Mucosa of stomach (tissue), 1 donor: ENCODE results near the gene GHRH.

Experiments
- H3K27me3 ChIP-seq: one replicate; pipeline ENCODE4 v1.7.0; 2013; ENCODE audit warnings: mild to moderate bottlenecking, low read length; ENCODE audit not compliant: control insufficient read depth, insufficient read depth
- H3K36me3 ChIP-seq: one replicate; pipeline ENCODE4 v1.7.0; 2013; ENCODE audit warnings: low read length; ENCODE audit not compliant: control insufficient read depth, insufficient read depth
- H3K4me1 ChIP-seq: one replicate; pipeline ENCODE4 v1.7.0; 2013; ENCODE audit warnings: mild to moderate bottlenecking, low read length; ENCODE audit not compliant: control insufficient read depth, insufficient read depth
- H3K4me3 ChIP-seq: one replicate; pipeline ENCODE4 v1.7.0; 2013; ENCODE audit warnings: low read length
- H3K9ac ChIP-seq: one replicate; pipeline ENCODE4 v1.7.0; 2013; ENCODE audit warnings: mild to moderate bottlenecking, low read length, moderate library complexity
- H3K9me3 ChIP-seq: one replicate; pipeline ENCODE4 v1.7.0; 2013; ENCODE audit warnings: mild to moderate bottlenecking, low read length, moderate library complexity; ENCODE audit not compliant: control insufficient read depth
- donor health status: Pancreatic carcinoma.

The GHRH gene

GRCh38 chr20:37207171-37207570, 54.4 kb downstream of the GHRH start:
- peaks cover 25% of the 10 kb centered on the region for H3K36me3 ChIP-seq
- no peaks in the 10 kb centered on the region for H3K4me1 ChIP-seq
- no peak overlapping the region for H3K9ac ChIP-seq

GRCh38 chr20:37205794-37206193, 55.8 kb downstream of the GHRH start:
- peaks cover 25% of the 10 kb centered on the region for H3K36me3 ChIP-seq
- no peak overlapping the region for H3K4me3 ChIP-seq
- no peaks in the 10 kb centered on the region for H3K4me1 ChIP-seq
- no peaks in the 10 kb centered on the region for H3K9me3 ChIP-seq
- H3K27me3 ChIP-seq, result no peaks in the 10 kb centered on the region
- no peak overlapping the region for H3K9ac ChIP-seq

More at GRCh38 chr20:37207171-37207570, 54.4 kb downstream of the GHRH start:
- Histone ChIP-seq H3K27me3 (no peaks in the 10 kb centered on the region), H3K9me3 (no peaks in the 10 kb centered on the region), H3K4me3 (no peak overlapping the region)

- Histone ChIP-seq H3K9me3 (no peaks in the 10 kb centered on the region), H3K27me3 (no peaks in the 10 kb centered on the region), H3K4me1 (no peaks in the 10 kb centered on the region), H3K36me3 (peaks cover 25% of the 10 kb centered on the region), H3K4me3 (no peak overlapping the region), H3K9ac (no peak overlapping the region)
These were observed 56.5 kb downstream of the GHRH start for GRCh38 chr20:37205130-37205529.

GRCh38 chr20:37204056-37204455, 57.6 kb downstream of the GHRH start:
- Histone ChIP-seq H3K36me3 (peaks cover 28% of the 10 kb centered on the region), H3K4me3 (no peak overlapping the region), H3K9me3 (no peaks in the 10 kb centered on the region), H3K4me1 (no peaks in the 10 kb centered on the region), H3K27me3 (no peaks in the 10 kb centered on the region), H3K9ac (no peak overlapping the region)

GRCh38 chr20:37202267-37202943, 59.2 kb downstream of the GHRH start:
- Histone ChIP-seq H3K4me1 (no peaks in the 10 kb centered on the region), H3K9me3 (no peaks in the 10 kb centered on the region), H3K4me3 (no peak overlapping the region), H3K9ac (no peak overlapping the region), H3K36me3 (peaks cover 23% of the 10 kb centered on the region), H3K27me3 (no peaks in the 10 kb centered on the region)

- no peaks in the 10 kb centered on the region for H3K4me1 ChIP-seq
- no peak overlapping the region for H3K9ac ChIP-seq
- peaks cover 18% of the 10 kb centered on the region for H3K36me3 ChIP-seq
- H3K9me3 ChIP-seq, result no peaks in the 10 kb centered on the region
- H3K27me3 ChIP-seq, result no peaks in the 10 kb centered on the region
- no peak overlapping the region for H3K4me3 ChIP-seq
These were observed 59.8 kb downstream of the GHRH start for GRCh38 chr20:37201827-37202162.
